ENCODE results near the gene F11R.
"Not testable (repeated sequence)": the region's sequence is repeated elsewhere in the genome, so short reads cannot be mapped to it uniquely, and the experiment has no call there.

The F11R gene

DNA sequence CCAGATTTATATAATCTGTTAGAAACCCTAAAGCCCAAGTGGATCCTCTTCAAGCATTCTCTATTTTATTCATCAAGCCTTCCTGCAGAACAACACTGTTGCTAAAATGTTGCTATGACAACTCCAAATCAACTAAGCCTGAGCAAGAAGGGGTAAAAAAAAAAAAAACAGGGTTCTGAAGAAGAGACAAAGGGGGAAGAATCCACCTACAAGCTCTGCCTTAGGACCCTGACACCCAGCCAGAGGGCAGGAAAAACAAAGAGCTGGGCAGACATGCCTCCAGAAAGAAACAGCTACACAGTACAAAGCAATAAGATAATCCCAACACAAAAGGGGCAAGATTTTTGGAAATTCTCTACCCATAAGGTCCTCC lies 23.6 kb upstream of the F11R start:
- DNase-seq (ENCODE audit: low spot score) = no peak

- no peak for DNase-seq (ENCODE audit: low spot score)
These were observed 18.6 kb upstream of the F11R start for GRCh38 chr1:161039546-161039945.

- DNase-seq (ENCODE audit: low spot score) = no peak
These were observed 18.2 kb upstream of the F11R start for GRCh38 chr1:161039154-161039545.

- DNase-seq (ENCODE audit: low spot score) = peak; percentile 82
These were observed 17.7 kb upstream of the F11R start, which contains the start of gene TSTD1 for GRCh38 chr1:161038523-161039153. Gene TSTD1, minus strand, starts transcription at chr1:161038964. Its CDS starts 75 bp downstream, at chr1:161038889.

- no peak for DNase-seq (ENCODE audit: low spot score)
These were observed 16.9 kb upstream of the F11R start for GRCh38 chr1:161037661-161038522.

DNA sequence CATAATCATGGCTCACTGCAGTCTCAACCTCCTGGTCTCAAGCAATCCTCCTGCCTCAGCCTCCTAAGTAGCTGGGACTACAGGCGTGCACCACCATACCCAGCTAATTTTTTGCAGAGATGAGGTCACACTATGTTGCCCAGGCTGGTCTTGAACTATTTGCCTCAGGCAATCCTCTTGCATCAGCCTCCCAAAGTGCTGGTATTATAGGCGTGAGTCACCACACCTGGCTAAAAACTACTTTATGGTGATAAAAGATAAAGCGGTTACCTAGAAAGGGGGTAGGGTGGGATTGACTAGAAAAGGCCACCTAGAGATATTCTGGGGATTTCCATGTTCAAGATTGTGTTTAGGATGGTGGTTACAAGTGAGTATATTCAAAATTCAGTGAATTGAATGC lies 12.8 kb upstream of the F11R start:
- DNase-seq (ENCODE audit: low spot score) = no peak

DNA sequence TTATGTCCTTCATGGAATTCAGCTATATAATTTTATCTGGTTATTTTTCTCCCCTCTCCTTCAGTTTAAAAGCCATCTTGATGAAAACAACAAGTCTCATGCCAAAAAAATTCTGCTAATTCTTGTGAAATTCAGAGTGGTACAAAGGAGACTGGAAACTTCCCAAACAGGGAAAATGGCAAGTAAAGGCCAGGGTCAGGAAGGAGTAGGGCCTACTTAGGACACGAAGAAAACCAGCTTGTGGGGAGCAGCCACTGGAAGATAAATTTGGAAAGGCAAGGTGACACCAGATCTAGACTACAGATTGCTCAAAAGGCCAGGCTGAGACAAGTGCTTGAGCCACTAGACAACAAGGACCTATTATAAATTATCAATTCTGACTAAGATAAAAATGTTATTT lies 11.5 kb upstream of the F11R start:
- DNase-seq (ENCODE audit: low spot score) = no peak

- DNase-seq (ENCODE audit: low spot score) = no peak
These were observed 10.9 kb upstream of the F11R start for GRCh38 chr1:161031874-161032273.

DNA sequence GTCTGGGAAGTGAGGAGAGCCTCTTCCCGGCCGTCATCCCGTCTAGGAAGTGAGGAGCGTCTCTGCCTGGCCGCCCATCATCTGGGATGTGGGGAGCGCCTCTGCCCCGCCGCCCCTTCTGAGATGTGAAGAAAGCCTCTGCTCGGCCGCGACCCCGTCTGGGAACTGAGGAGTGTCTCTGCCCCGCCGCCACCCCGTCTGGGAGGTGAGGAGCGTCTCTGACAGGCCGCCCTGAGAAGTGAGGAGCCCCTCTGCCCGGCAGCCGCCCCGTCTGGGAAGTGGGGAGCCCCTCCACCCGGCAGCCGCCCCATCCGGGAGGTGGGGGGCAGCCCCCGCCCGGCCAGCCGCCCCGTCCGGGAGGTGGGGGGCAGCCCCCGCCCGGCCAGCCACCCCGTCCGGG lies 8.5 kb upstream of the F11R start:
- DNase-seq (ENCODE audit: low spot score) = not testable (repeated sequence)

DNA sequence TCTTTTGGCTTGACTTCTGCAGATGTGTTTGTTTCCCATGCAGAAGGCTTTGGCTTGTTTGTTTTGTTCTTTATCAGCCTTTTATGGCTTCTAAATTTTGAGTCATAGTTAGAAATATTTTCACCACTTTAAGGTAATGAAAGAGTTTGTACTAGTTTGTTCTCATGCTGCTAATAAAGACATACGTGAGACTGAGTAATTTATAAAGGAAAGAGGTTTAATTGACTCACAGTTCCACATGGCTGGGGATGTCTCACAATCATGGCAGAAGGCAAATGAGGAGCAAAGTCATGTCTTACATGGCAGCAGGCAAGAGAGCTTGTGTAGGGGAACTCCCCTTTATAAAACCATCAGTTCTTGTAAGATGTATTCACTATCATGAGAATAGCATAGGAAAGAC lies 6.0 kb upstream of the F11R start:
- DNase-seq (ENCODE audit: low spot score) = peak; percentile 6

DNA sequence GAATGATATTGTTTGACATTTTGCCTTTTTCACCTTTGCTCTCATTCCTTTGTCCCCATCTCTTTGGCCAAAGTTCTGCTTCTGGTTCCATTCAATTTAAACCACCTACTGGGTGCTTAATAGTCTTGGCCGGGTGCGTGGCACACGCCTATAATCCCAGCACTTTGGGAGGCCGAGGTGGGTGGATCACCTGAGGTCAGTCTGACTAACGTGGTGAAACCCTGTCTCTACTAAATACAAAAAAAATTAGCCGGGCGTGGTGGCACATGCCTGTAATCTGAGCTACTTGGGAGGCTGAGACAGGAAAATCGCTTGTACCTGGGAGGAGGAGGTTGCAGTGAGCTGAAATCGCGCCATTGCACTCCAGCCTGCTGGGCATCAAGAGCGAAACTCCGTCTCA lies 1.5 kb upstream of the F11R start:
- not testable (repeated sequence) for DNase-seq (ENCODE audit: low spot score)

DNA sequence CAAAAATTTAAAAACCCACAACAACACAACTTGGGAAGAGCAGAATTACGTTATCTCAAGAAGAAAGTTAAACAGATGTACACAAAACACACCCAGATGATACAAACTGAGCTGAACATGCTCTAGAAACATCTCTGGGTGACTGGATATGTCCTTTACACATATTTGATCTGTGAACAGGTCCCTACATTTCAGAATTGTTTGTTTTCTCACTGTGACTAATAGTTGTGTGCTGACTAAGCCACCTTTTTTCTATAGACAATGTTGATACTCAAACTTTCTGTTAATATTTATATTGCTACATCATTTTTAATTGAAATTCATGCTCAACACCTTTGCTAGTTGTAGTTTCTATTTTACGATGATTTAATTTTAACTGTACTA lies 1.0 kb upstream of the F11R start:
- DNase-seq (ENCODE audit: low spot score) = peak; percentile 35

DNA sequence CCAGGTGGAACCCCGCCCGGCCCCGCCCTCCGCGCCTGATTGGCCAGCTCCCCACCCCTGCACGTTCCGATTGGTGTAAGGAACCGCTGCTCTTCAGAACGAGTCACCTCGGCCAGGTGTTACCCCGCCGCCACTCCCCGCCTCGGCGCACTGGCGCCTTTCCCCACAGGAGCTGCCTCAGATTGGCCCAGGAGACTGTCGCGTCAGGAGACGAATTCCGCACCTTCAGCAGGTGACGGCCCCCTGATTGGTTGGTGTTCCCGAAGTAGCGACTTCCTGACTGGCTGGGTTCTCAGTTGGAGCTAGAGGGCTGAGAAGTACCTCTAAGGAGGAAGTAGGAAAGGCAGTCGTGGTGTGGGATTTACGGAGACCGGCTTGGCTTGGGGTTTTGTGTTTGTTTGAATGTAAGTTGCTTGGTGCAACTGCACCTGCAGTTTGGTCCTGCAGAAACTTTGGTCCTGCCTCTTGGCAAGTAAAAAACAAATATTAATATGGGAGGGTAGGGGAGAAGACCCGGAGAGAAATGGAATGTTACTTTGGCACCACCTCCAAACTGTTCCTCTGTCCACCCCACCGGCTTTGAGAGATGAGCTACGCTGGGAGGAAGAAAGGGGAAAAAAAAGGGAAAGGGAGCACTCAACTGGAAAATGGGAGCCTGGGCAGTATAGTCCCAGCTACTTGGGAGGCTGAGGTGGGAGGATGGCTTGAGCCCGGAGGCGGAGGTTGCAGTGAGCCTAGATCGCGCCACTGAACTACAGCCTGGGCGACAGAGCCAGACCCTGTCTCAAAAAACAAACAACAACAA lies 415 bp upstream of the F11R start:
- peak; percentile 98 for DNase-seq (ENCODE audit: low spot score)

- DNase-seq (ENCODE audit: low spot score) = no peak
These were observed 1.0 kb downstream of the F11R start for GRCh38 chr1:161019751-161020495.

DNA sequence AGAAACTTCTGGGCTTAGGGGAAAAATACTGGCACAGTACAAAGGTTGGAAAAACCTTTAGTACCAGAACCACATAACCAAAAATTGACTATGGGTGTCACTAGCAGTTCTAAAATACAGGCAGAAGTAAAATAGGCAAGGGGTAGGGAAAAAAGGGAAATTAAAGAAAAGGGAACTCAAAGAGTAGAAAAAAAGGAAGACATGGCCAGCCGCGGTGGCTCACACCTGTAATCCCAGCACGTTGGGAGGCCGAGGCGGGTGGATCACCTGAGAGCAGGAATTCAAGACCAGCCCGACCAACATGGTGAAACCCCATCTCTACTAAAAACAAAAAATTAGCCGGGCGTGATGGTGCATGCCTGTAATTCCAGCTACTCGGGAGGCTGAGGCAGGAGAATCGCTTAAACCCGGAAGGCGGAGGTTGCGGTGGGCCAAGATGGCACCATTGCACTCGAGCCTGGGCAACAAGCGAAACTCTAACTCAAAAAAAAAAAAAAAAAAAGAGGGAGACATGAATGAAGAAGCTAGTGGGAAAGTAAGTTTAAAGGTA lies 1.8 kb downstream of the F11R start:
- DNase-seq (ENCODE audit: low spot score) = not testable (repeated sequence)

DNA sequence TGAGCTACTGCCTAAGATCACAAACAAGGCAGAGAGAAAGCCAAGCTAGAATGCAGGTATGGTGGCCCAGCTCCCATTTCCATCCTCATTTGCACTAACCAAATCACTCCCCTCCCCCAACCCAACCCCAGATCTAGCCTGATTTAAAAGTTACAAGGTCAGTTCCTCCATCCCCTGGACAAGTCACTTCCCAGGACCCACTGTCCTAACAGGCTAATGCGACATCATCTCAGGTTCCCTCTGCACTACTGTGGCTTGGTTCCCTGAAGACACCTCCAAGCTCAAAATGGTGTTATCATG lies 2.4 kb downstream of the F11R start:
- DNase-seq (ENCODE audit: low spot score) = no peak

DNA sequence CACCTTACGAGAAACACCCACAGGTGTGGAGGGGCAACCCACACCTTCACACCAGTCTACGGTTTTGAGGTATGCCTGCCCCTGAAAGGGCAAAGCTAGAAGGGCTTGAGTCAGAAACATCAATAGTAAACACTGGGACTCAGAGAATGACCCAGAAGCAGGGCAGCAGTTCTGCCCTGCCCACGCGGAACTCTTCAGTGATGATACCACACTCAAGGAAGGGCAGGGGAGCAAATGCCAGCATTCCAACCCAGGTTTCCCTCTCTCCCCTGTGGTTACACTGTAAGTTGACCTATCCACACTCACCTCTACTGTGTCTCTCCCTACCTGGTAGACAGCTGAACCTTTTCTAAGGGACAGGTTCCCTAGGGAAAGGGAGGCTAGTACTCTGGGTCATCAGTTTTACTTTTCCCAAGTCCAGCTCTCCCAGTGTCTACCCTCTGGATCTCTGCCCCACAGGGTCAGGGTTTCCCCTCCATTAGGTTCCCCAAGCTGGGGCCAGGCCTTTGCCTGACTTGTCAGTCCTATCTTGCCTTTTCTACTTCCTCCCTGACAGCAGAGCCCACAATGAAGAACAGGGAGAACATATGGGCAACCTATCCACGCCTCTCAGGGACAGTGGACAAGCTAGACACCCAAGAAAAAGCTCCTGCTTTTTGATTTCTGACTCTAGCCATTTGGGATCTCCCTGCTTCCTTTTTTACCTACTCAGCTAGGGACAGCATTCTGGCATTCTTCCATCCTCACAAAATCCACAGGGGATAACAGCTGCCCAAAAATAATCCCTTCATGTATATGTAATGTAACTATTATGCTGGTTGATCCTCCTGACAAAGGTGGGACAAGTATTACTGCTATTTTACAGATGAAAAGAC lies 3.0 kb downstream of the F11R start:
- no peak for DNase-seq (ENCODE audit: low spot score)

DNA sequence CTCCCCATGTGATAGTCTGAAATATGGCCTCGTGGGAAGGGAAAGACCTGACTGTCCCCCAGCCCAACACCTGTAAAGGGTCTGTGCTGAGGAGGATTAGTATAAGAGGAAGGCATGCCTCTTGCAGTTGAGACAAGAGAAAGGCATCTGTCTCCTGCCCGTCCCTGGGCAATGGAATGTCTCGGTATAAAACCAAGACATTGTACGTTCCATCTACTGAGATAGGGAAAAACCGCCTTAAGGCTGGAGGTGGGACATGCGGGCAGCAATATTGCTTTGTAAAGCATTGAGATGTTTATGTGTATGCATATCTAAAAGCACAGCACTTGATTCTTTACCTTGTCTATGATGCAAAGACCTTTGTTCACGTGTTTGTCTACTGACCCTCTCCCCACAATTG lies 3.8 kb downstream of the F11R start:
- DNase-seq (ENCODE audit: low spot score) = not testable (repeated sequence)

DNA sequence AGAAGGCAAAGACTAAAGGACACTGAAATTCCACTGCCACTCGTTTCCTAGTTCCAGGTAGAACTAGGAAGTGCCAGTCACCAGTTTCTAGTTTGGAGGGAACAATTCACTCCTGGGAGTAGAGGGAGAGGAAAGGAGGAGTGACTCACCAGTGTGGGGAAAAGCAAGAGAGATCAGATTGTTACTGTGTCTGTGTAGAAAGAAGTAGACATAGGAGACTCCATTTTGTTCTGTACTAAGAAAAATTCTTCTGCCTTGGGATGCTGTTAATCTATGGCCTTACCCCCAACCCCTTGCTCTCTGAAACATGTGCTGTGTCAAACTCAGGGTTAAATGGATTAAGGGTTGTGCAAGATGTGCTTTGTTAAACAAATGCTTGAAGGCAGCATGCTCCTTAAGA lies 4.3 kb downstream of the F11R start:
- not testable (repeated sequence) for DNase-seq (ENCODE audit: low spot score)

DNA sequence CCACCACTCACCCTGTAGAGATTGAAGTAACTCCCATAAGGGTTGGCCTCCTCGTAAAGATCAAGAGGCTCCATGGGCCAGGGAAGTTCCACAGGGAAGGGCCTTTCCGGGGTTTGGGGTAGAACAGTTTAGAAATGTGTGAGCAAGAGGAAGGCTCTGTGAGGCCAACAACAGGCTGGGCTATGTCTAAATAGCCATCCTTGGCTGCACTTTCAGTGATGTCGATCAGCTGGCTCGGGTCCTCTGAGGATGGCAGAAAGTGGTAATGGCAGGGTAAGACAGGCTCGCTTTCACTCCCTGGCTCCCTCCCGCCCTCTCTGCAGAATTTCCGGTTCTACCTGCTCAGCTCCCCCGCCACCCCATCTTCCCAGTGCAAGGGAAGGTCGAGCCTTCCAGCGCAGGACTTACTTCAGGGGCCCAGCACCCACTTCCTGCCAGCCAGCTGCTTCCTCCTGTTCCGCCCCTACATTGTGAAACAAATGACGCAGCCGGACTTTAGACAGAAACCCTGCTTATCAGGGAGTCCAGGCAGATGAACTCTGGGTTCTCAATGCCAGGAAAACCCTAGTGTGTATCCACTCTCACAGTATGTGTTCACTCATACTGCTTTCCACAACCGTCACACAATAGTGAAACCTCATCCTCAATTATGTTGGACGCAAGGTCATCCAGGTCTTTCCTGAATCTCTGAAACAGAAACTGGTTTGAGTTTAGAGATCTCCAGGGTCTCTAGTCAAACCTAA lies 7.3 kb downstream of the F11R start:
- peak; percentile 71 for DNase-seq (ENCODE audit: low spot score)

Data from LoVo (cell line).